Thyroid gland (tissue), 4 donors: Measurements from ENCODE around the gene NTF3. TPM values are rescaled to one million over a fixed set of nuclear protein-coding genes. Genes with fewer than 3 reads are reported as not detected.

Experiments used
- DNase-seq, 2 donors: peaks; one replicate each; pipeline ENCODE4 v3.0.0-alpha.2; 2019
- H3K27ac ChIP-seq, 3 donors: fragments of 200-600 bp; sonication (generic); 1 replicate in 2 of 3; 2 replicates in 1 of 3; pipeline ENCODE4 v1.5.1; 2016 to 2019; ENCODE audit warnings: mild to moderate bottlenecking in 1 of 3, moderate library complexity in 1 of 3
- H3K27me3 ChIP-seq: fragments of 200-600 bp; sonication (generic); one replicate; pipeline ENCODE4 v1.5.1; 2019
- H3K36me3 ChIP-seq, 2 donors: fragments of 200-600 bp; sonication (generic); one replicate each; pipeline ENCODE4 v1.5.1; 2016 to 2019
- H3K4me1 ChIP-seq, 2 donors: fragments of 200-600 bp; sonication (generic); one replicate each; pipeline ENCODE4 v1.5.1; 2017 to 2019
- H3K4me3 ChIP-seq, 3 donors: fragments of 200-600 bp; sonication (generic); replicated peaks in 1 of 3; 1 replicate in 2 of 3; 2 replicates in 1 of 3; pipeline ENCODE4 v1.5.1; 2016; ENCODE audit warnings: mild to moderate bottlenecking in 1 of 3
- H3K9me3 ChIP-seq: fragments of 200-600 bp; sonication (generic); one replicate; pipeline ENCODE4 v1.5.1; 2017
- POLR2A ChIP-seq, 2 donors: fragments of 450-650 bp; IDR thresholded peaks; one replicate each; pipeline ENCODE4 v1.6.1; 2017; ENCODE audit warnings: antibody characterized with exemption in 2 of 2, mild to moderate bottlenecking in 2 of 2, moderate library complexity in 1 of 2
- WGBS, 2 donors: methylation state at CpG; one replicate each; pipeline ENCODE4 v1.1.5; 2017; 5-methylcytosine and 5-hydroxymethylcytosine counted together
- intact Hi-C: fragments of 100-400 bp; cut with DNase I; formaldehyde crosslinking; loops from one replicate; pipeline ENCODE4 v1.15.1; 2023
- total RNA-seq, 4 donors: library from RNA; depleted of rRNA; stranded (reverse); fragments of >200 nt; gene quantifications; one replicate each; pipeline ENCODE4 v1.2.3, GENCODE V29; 2016
- TF ChIP-seq, protein P1 (sequence below), 6 experiments: fragments of 200-600 bp in 3 of 6; fragments of 450-650 bp in 3 of 6; sonication (generic) in 3 of 6; IDR thresholded peaks; one replicate each; pipeline ENCODE4 v1.5.1; 2016 to 2019; ENCODE audit warnings: antibody characterized with exemption in 6 of 6, mild to moderate bottlenecking in 2 of 6, inconsistent platforms in 1 of 6, moderate library complexity in 1 of 6

Gene NTF3
- total RNA-seq, 4 donors from 2014 or later: not detected

GRCh38 chr12:5437182-5437583, 5.3 kb downstream of the NTF3 start:
- H3K36me3 ChIP-seq: no peaks in the 10 kb centered on the region
- DNase-seq: no peak
- no peak overlapping the region for H3K4me3 ChIP-seq
- intact Hi-C loops: no loop called here
- H3K27ac ChIP-seq: no peak overlapping the region
- 62 to 76% methylated on average over 4 of the region's 4 CpGs for WGBS, 2 donors
- peaks cover 12 to 22% of the 10 kb centered on the region in 2 donors for H3K4me1 ChIP-seq
- peaks cover 4% of the 10 kb centered on the region for H3K27me3 ChIP-seq
- no peaks in the 10 kb centered on the region for H3K9me3 ChIP-seq
- TF ChIP-seq POLR2A (IDR thresholded peaks at IDR 0.05): no peak
- TF ChIP-seq, protein P1, sequence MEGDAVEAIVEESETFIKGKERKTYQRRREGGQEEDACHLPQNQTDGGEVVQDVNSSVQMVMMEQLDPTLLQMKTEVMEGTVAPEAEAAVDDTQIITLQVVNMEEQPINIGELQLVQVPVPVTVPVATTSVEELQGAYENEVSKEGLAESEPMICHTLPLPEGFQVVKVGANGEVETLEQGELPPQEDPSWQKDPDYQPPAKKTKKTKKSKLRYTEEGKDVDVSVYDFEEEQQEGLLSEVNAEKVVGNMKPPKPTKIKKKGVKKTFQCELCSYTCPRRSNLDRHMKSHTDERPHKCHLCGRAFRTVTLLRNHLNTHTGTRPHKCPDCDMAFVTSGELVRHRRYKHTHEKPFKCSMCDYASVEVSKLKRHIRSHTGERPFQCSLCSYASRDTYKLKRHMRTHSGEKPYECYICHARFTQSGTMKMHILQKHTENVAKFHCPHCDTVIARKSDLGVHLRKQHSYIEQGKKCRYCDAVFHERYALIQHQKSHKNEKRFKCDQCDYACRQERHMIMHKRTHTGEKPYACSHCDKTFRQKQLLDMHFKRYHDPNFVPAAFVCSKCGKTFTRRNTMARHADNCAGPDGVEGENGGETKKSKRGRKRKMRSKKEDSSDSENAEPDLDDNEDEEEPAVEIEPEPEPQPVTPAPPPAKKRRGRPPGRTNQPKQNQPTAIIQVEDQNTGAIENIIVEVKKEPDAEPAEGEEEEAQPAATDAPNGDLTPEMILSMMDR (IDR thresholded peaks at IDR 0.05): no peak

- WGBS, 2 donors: 64 to 65% methylated on average over 11 of the region's 11 CpGs
- Histone ChIP-seq H3K4me1 (peaks cover 8 to 18% of the 10 kb centered on the region in 2 donors), H3K36me3 (no peaks in the 10 kb centered on the region), H3K27ac (no peak overlapping the region), H3K4me3 (no peak overlapping the region), H3K27me3 (peaks cover 4% of the 10 kb centered on the region), H3K9me3 (no peaks in the 10 kb centered on the region)
- intact Hi-C loops: no loop called here
- no peak for TF ChIP-seq POLR2A (IDR thresholded peaks at IDR 0.05)
- TF ChIP-seq, protein P1 (IDR thresholded peaks at IDR 0.05): no peak
- no peak for DNase-seq
These were observed 5.7 kb downstream of the NTF3 start for GRCh38 chr12:5437589-5437988.

DNA sequence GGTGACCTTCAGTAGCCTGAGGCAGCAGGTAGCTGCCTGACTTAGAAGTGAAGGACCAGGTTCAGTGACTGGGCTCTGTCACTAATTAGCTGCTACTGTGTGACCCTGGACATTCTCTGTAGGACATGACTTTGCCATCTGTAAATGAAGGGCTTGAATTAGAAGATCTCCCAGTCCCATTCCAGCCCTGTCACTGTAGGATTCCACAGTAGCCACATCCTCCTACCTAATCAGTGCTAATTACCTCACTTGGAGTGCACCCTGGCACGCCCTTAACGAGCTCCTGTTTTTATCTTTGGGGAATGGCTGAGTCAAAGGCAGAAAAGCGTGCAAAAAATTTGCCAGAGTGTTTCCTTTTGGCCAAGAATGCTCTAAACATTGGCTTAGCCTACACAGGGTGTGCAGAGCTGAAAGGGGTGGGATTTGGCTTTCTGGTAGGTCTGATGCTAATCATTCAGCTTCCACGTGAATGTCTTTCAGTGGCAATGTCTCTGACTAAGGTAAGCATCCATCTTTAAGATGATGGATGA, 6.8 kb downstream of the NTF3 start:
- TF ChIP-seq, protein P1 (IDR thresholded peaks at IDR 0.05): no peak
- TF ChIP-seq POLR2A (IDR thresholded peaks at IDR 0.05): no peak
- DNase-seq: no peak
- peaks cover 0 to 6% of the 10 kb centered on the region in 2 donors for H3K4me1 ChIP-seq
- WGBS, 2 donors: 39 to 61% methylated on average over 4 of the region's 4 CpGs
- intact Hi-C loops: no loop called here
- no peaks in the 10 kb centered on the region for H3K27me3 ChIP-seq
- no peak overlapping the region for H3K27ac ChIP-seq
- no peaks in the 10 kb centered on the region for H3K36me3 ChIP-seq
- H3K4me3 ChIP-seq: no peak overlapping the region
- H3K9me3 ChIP-seq: no peaks in the 10 kb centered on the region

- H3K4me1 ChIP-seq: peaks cover 0 to 6% of the 10 kb centered on the region in 2 donors
- no peaks in the 10 kb centered on the region for H3K9me3 ChIP-seq
- no peak for DNase-seq
- no peaks in the 10 kb centered on the region for H3K27me3 ChIP-seq
- H3K36me3 ChIP-seq: no peaks in the 10 kb centered on the region
- intact Hi-C loops: no loop called here
- no peak overlapping the region for H3K4me3 ChIP-seq
- TF ChIP-seq, protein P1 (IDR thresholded peaks at IDR 0.05): no peak
- TF ChIP-seq POLR2A (IDR thresholded peaks at IDR 0.05): no peak
- H3K27ac ChIP-seq: no peak overlapping the region
- 73 to 81% methylated on average over 4 of the region's 4 CpGs for WGBS, 2 donors
These were observed 7.5 kb downstream of the NTF3 start for GRCh38 chr12:5439371-5439771.

DNA sequence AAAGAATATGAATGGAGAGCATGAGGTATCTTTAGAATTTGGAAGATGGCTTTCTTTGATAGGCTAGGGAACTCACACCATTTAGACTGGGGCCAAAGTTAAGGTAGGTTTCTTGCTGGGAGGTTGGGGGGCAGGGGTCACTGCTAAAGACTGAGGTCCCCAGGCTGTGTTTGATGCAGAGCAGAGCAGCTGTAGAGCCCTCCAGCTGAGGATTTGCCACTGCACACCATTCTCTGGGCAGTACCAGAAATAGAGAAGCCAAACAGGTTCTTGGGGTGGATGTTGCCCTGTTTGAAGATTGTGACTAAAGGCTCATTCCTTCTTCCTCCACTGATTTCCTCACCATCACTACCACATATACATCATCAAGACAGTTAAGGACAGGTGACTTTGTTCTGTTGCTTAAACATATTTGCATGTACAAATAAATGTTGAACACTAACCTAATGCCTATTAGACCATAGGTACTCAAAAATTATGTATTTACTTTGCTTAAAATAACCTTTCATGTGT, 7.9 kb downstream of the NTF3 start:
- H3K4me1 ChIP-seq: peaks cover 0 to 6% of the 10 kb centered on the region in 2 donors
- no peaks in the 10 kb centered on the region for H3K27me3 ChIP-seq
- TF ChIP-seq, protein P1 (IDR thresholded peaks at IDR 0.05): no peak
- TF ChIP-seq POLR2A (IDR thresholded peaks at IDR 0.05): no peak
- H3K27ac ChIP-seq: no peak overlapping the region
- no peaks in the 10 kb centered on the region for H3K36me3 ChIP-seq
- no peak overlapping the region for H3K4me3 ChIP-seq
- DNase-seq: no peak
- intact Hi-C loops: no loop called here
- no peaks in the 10 kb centered on the region for H3K9me3 ChIP-seq
